HG03135 (cell line): Measurements from ENCODE around the gene FOXN4.

ENCODE experiments used
- ATAC-seq: cut with Tn5 transposase; IDR thresholded peaks from one replicate; pipeline ENCODE4 v1.9.1; 2021; ENCODE audit warnings: mild to moderate bottlenecking, moderate library complexity; ENCODE audit not compliant: unreplicated experiment

FOXN4 gene

GRCh38 chr12:109307051-109307450 is 2.0 kb downstream of the FOXN4 start:
- ATAC-seq = no peak

DNA sequence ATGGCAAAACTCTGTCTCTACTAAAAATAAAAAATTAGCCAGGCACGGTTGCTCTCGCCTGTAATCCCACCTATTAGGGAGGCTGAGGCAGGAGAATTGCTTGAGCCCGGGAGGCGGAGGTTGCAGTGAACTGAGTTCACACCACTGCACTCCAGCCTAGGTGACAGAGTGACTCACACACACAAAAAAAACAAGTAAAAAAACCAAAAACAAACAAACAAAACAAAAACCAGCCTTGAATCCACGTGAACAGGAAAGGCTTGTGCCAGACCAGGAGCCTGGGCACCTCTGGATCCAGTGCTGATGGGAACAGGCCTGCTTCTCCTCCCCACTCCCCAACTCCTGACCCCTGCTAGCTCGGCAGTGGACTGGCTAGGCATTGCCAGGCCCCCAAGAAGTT is 3.5 kb downstream of the FOXN4 start:
- no peak for ATAC-seq

GRCh38 chr12:109304485-109304884 is 4.6 kb downstream of the FOXN4 start:
- ATAC-seq = no peak

DNA sequence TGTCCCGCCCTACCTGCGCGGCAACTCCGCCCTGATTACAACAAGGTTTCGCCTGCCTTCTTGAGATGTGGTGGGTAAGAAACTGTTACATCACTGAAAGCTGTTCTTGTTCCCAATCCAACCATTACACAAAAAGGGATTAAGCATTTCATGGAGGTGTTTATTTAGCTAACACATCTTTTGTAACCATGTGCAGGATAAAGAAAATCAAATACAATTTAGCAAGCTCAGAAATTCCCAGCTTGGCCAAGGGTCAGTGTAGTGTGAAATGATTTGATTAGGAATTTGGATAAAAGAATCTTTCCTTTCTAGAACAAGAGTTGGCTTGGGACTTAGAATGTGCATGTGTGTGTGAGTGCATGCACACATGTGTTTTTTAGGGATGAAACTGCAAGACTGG is 6.3 kb downstream of the FOXN4 start:
- no peak for ATAC-seq

GRCh38 chr12:109302358-109302757 is 6.7 kb downstream of the FOXN4 start:
- no peak for ATAC-seq

GRCh38 chr12:109301643-109302168 is 7.4 kb downstream of the FOXN4 start:
- no peak for ATAC-seq

DNA sequence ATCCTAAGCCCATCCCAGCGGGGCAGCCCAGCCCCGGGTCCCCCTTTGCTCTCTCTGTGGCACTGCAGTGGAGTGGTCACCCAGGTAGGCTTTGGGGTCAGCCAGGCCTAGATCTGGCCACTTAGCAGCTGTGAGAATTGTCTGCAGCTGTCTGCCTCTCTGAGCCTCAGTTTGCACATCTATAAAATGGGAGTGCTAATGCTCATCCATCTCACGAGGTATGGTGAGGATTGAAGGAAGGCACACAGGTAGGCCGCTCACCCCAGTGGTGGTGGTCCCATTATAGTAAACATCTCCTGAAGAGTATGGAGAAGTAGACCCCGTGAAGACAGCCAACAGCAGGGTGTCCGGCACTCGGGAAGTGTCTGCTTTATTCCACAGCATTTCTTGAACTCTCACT is 9.2 kb downstream of the FOXN4 start:
- no peak for ATAC-seq

- ATAC-seq = no peak
These were observed 12.7 kb downstream of the FOXN4 start for GRCh38 chr12:109296431-109296830.

DNA sequence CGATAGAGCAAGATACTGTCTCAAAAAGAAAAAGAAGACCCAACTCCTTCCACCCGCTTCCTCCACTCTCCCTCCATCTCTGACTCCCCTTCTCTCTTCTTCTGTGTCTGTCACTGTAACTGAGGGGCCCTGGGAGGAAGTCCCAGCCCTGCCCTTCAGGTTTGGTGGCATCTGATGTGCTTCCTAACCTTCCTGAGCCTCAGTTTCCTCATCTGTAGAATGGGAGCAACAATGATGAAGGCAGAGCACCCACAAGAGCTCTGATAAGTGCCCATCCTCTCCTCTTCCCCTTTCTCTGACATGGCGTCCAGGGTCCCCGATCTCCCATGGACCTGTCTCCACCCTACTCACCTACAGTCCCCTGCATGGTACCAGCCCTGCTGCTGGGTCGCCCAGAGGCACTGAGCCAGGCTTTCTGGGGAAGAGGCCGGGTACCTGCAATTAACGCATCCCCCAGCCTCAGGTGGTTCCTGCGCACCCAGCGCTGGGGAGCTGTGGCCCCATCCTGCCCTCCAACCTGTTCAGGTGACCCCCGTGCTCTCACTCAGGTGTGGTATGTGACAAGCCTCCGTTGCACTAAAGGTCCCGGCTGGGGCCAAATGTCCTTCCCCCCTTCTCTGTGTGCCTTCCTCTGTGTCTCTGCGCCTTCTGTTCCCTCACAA is 13.2 kb downstream of the FOXN4 start:
- ATAC-seq = no peak

GRCh38 chr12:109294286-109294796 is 14.7 kb downstream of the FOXN4 start:
- no peak for ATAC-seq

DNA sequence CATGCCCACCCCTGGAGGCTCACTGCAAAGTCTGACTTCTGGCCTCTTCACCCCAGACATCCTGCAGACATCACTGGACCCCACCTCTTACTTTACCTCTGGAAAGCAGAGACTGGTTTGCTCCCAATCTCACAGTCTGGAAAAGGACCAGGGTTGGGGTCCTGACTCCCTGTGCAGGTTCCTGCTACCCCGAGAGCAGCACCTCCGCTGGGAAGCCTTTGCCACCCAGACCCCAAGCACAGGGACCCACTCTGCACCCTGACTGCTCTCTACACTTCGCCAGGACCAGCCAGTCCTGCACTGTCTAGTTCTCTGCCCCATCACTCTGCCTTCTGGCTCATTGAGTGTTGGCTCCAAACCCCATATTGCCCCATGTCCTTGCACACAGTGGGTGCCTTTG is 16.0 kb downstream of the FOXN4 start:
- no peak for ATAC-seq

DNA sequence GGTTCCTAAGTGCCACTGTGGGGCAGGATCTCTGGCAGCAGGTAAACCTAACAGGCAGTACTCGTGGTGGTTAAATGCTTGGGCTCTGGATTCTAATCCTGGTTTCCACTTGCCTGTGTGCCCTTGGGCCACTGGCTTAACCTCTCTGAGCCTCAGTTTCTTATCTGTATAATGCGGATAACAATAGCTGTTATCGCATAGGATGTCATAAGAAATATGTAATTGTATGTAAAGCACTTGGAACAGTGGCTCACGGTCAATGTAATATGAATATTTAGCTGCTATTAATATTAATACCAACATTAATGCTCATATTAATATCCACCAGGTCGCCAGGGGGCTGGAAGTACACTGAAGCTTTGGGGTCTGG is 16.8 kb downstream of the FOXN4 start:
- no peak for ATAC-seq

GRCh38 chr12:109291521-109292341 is 17.4 kb downstream of the FOXN4 start:
- no peak for ATAC-seq

DNA sequence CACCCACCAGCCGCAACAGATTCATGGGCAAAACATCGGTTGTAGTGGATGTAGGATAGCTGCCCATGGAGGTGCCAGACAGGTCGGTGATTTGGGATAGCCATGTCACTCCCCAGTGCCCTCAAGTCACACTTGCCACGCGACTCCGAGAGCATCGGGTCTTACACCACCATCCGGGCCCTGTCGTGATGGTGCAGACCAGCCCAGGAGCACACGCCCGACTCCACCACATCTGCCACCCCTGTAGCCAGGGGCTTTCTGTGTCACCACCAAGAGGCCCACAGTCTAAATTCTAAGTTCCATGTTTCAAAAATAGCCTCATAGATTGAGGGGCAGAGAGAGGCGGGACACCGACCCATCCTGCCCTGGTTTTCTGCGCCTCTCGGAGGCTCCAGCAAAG is 18.0 kb downstream of the FOXN4 start:
- no peak for ATAC-seq

DNA sequence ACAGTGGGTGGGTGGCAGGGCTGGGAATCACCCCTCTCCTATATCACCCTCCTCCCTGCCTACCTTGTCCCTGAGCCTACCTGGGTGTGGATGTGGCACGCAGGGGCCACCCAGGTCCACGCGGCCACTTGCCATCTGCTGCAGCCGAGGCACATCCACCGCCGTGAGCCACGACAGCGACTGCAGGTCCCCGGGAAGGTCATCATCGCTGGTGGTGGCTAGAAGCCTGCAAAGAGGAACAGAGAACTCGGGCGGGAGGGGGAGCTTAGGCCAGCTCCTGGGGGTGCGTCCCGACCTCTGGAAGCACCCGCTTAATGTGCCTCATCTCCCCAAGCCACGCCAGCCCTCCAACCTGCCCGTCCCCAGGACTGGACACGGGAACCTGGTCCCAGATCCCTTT is 19.0 kb downstream of the FOXN4 start:
- no peak for ATAC-seq

DNA sequence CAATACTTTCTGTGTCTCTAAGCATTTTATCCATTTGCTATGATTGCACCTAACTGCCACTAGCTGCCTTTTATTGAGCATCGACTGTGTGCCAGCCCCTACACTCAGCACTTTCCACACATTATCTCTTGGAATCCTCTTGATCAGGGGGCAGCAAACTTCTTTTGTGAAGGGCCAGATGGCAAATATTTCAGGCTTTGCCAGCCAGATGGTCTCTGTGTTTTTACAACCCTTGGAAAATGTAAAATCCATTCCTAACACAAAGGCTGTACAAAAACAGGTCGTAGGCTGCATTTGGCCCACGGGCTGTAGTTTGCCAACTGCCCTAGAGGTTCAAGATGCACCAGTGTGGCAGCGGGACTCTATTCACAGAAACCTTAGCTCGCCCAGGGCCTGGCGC is 19.5 kb downstream of the FOXN4 start:
- no peak for ATAC-seq

DNA sequence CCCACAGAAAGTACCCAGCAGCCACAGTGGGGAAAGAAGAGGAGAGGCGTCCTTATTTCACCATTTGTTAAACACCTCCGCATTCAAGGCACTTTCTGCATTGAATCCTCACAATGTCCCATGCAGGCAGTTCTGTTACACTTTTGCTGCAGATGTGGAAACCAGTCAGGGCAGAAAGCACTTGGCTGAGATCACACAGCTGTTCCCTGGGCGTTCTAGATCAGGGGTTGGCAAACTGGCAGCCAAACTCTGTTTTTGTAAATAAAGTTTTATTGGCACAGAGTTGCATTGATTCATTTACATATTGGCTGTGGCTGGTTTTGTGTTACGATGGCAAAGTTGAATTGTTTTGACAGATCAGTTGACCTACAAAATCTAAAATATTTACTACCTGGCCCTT is 20.1 kb downstream of the FOXN4 start:
- no peak for ATAC-seq

- no peak for ATAC-seq
These were observed 20.5 kb downstream of the FOXN4 start for GRCh38 chr12:109288571-109288970.

GRCh38 chr12:109287811-109288469 is 21.1 kb downstream of the FOXN4 start:
- ATAC-seq = no peak

GRCh38 chr12:109287181-109287580 is 21.9 kb downstream of the FOXN4 start:
- ATAC-seq = no peak

DNA sequence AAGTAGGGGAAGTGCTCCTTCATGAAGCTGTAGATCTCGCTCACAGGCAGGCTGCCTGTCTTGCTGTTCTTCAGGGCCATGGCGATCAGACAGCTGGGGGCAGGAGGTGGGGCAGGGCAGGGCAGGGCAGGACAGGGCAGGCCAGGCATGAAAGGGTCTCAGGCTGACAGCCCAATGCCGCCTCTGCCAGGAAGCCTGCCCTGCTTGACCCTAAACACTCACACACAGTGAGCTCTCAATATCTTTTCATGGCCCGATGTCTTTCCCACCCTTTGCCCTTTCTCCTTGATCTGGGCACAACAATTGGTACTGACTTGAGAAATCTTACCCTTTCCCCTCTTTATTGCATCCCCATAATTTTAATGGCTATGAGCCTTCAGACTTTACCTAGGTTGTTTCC is 22.4 kb downstream of the FOXN4 start:
- no peak for ATAC-seq

GRCh38 chr12:109286252-109286651 is 22.8 kb downstream of the FOXN4 start:
- ATAC-seq = no peak
